Adrenal gland (tissue), 5 donors: ENCODE data around the gene ASTN2.

ENCODE experiments used
- CTCF ChIP-seq, 6 experiments: fragments of 450-650 bp in 4 of 6; fragments of 200-600 bp in 2 of 6; sonication (generic) in 1 of 6; IDR thresholded peaks; 1 replicate in 5 of 6; 2 replicates in 1 of 6; pipeline versions ENCODE4 v1.5.1 to v1.8.0; 2016 to 2021; ENCODE audit warnings: antibody characterized with exemption in 6 of 6, mild to moderate bottlenecking in 2 of 6, moderate library complexity in 1 of 6
- POLR2A ChIP-seq, 2 donors: fragments of 450-650 bp; IDR thresholded peaks; one replicate each; pipeline ENCODE4 v1.6.1; 2017; ENCODE audit warnings: antibody characterized with exemption in 2 of 2, mild to moderate bottlenecking in 2 of 2, moderate library complexity in 1 of 2
- donor health status: DM: no; HTN: no; CAD: no.

DNA sequence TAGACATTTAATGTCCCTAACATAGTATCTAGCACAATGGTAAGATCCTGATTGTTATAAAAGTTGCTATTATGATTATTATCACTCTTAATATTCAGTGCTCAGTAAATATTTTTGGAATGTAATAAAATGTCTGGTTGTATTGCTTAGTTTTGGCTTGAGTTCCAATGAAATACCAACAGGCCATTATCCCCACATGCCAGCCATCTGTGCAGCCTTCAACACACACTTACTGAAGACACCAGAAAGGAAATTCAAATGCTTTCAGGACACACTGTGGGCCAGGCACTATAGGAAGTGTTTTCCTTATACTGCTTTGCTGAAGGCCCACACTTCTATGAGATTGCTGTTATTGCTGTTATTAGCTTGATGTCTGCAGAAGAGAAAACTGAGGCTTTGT is 570.2 kb downstream of the ASTN2 start:
- TF ChIP-seq CTCF (IDR thresholded peaks at IDR 0.05) (no peak), POLR2A (IDR thresholded peaks at IDR 0.05) (no peak)
